ENCODE data around the gene TIAM2. TPM values are rescaled to one million over a fixed set of nuclear protein-coding genes. Genes with fewer than 3 reads are reported as not detected.

The TIAM2 gene
- total and polyA plus RNA-seq, 9 donors: 9.1 to 15.6 (median 10.3) TPM

GRCh38 chr6:155273431-155273830 lies 278.3 kb downstream of the TIAM2 start:
- Histone ChIP-seq H3K4me3 (no peak overlapping the region), H3K9me3 (no peaks in the 10 kb centered on the region), H3K4me1 (ENCODE audit: insufficient read depth) (peaks cover 6% of the 10 kb centered on the region), H3K36me3 (no peaks in the 10 kb centered on the region), H3K27me3 (no peaks in the 10 kb centered on the region), H3K27ac (peak overlapping the region; percentile 41)
- TF ChIP-seq POLR2A (IDR thresholded peaks at IDR 0.05): no peak
- TF ChIP-seq, protein P1, sequence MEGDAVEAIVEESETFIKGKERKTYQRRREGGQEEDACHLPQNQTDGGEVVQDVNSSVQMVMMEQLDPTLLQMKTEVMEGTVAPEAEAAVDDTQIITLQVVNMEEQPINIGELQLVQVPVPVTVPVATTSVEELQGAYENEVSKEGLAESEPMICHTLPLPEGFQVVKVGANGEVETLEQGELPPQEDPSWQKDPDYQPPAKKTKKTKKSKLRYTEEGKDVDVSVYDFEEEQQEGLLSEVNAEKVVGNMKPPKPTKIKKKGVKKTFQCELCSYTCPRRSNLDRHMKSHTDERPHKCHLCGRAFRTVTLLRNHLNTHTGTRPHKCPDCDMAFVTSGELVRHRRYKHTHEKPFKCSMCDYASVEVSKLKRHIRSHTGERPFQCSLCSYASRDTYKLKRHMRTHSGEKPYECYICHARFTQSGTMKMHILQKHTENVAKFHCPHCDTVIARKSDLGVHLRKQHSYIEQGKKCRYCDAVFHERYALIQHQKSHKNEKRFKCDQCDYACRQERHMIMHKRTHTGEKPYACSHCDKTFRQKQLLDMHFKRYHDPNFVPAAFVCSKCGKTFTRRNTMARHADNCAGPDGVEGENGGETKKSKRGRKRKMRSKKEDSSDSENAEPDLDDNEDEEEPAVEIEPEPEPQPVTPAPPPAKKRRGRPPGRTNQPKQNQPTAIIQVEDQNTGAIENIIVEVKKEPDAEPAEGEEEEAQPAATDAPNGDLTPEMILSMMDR (IDR thresholded peaks at IDR 0.05): no peak
- TF ChIP-seq EP300 (IDR thresholded peaks at IDR 0.05): no peak
- DNase-seq: no peak
- WGBS, 3 donors: 11 to 20% (median 14%) methylated on average over 3 of the region's 3 CpGs
- intact Hi-C loops (cut with DNase I): no loop called here

DNA sequence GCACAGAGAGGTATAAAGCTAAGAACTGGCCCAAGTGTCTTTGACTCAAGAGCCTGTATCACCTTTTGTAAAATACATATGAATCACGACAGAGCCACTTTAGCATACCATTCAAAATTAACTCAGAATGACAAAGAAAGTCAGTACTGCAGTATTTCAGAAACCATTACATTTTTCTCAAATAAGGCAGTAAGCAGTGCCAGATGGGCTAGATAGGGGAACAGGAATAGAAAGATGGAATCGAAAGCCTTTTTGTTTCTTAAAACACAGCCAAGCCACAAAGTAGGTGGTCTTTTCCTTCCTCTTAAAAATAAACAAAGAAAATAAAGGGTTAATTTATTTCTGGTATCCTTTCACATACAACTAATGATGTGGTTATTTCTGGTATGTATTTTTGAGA lies 279.0 kb downstream of the TIAM2 start:
- no peak overlapping the region for H3K4me3 ChIP-seq
- no peak for DNase-seq
- no peaks in the 10 kb centered on the region for H3K9me3 ChIP-seq
- peaks cover 6% of the 10 kb centered on the region for H3K4me1 ChIP-seq (ENCODE audit: insufficient read depth)
- H3K27me3 ChIP-seq: no peaks in the 10 kb centered on the region
- TF ChIP-seq, protein P1 (IDR thresholded peaks at IDR 0.05): no peak
- intact Hi-C loops (cut with DNase I): no loop called here
- peak overlapping the region in 1 of 2 donors; percentile 41 for H3K27ac ChIP-seq
- H3K36me3 ChIP-seq: no peaks in the 10 kb centered on the region
- 28 to 31% (median 30%) methylated on average over 2 of the region's 2 CpGs for WGBS, 3 donors

DNA sequence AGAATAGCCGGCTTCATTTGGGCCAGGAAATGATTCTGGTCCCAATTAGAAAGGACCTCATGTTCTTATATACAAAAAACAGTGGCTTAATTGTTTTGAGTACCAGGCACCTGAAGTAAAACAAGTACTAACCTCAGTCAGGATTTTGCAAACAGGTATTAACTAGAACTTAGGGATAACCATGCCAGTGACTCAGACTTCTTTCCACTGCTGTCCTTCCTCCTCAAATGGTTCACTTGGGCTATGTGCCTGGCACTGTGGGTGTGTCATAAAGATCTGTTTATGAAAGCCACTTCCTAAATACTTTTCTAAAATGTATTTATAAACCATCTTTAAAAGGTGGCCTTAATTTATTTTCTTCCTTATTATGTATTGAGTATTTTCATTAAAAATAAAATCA lies 279.4 kb downstream of the TIAM2 start:
- peak overlapping the region in 1 of 2 donors; percentile 41 for H3K27ac ChIP-seq
- no peak for DNase-seq
- no peaks in the 10 kb centered on the region for H3K36me3 ChIP-seq
- intact Hi-C loops (cut with DNase I): no loop called here
- WGBS, 3 donors: 31 to 48% (median 37%) methylated on average over 1 of the region's 1 CpG
- no peaks in the 10 kb centered on the region for H3K27me3 ChIP-seq
- no peak overlapping the region for H3K4me3 ChIP-seq
- H3K9me3 ChIP-seq: no peaks in the 10 kb centered on the region
- peaks cover 6% of the 10 kb centered on the region for H3K4me1 ChIP-seq (ENCODE audit: insufficient read depth)
- no peak for TF ChIP-seq EP300 (IDR thresholded peaks at IDR 0.05)
- no peak for TF ChIP-seq POLR2A (IDR thresholded peaks at IDR 0.05)
- TF ChIP-seq, protein P1 (IDR thresholded peaks at IDR 0.05): no peak

- intact Hi-C loops (cut with DNase I): no loop called here
- H3K4me3 ChIP-seq: no peak overlapping the region
- DNase-seq: no peak
- TF ChIP-seq POLR2A (IDR thresholded peaks at IDR 0.05) (no peak), EP300 (IDR thresholded peaks at IDR 0.05) (no peak)
- TF ChIP-seq, protein P1 (IDR thresholded peaks at IDR 0.05): no peak
- no peaks in the 10 kb centered on the region for H3K27me3 ChIP-seq
- peak overlapping the region in 1 of 2 donors; percentile 20 for H3K27ac ChIP-seq
- no peaks in the 10 kb centered on the region for H3K36me3 ChIP-seq
- 27 to 30% (median 30%) methylated on average over 10 of the region's 10 CpGs for WGBS, 3 donors
- H3K9me3 ChIP-seq: no peaks in the 10 kb centered on the region
- peaks cover 6% of the 10 kb centered on the region for H3K4me1 ChIP-seq (ENCODE audit: insufficient read depth)
Observed at GRCh38 chr6:155275808-155276480, 280.8 kb downstream of the TIAM2 start.

Data from ovary (tissue), 9 donors.